PFSK-1 (cell line): ENCODE measurements around the gene ULK4.

Source experiments
- FOXP2 ChIP-seq: optimal IDR thresholded peaks from 2 replicates; pipeline ENCODE3; 2011; ENCODE audit warnings: borderline replicate concordance, control low read depth, inconsistent platforms; ENCODE audit not compliant: insufficient read depth; ENCODE audit errors: extremely low read length, extremely low read depth
- POLR2AphosphoS5 ChIP-seq: IDR thresholded peaks from 2 replicates; pipeline ENCODE4 v1.6.1; 2012; ENCODE audit warnings: low read depth, mild to moderate bottlenecking, control low read depth, low read length, moderate library complexity
- REST ChIP-seq, 2 experiments: IDR thresholded peaks; 2 replicates each; pipeline versions ENCODE4 v1.6.1 to v1.8.0; 2011 to 2012; ENCODE audit warnings: low read depth in 2 of 2, low read length in 2 of 2, control low read depth in 1 of 2, inconsistent platforms in 1 of 2, mild to moderate bottlenecking in 1 of 2, moderate library complexity in 1 of 2; ENCODE audit not compliant: insufficient read depth in 1 of 2
- SIN3A ChIP-seq: IDR thresholded peaks from 2 replicates; pipeline ENCODE4 v1.6.1; 2012; ENCODE audit warnings: mild to moderate bottlenecking, low read length, moderate library complexity, borderline replicate concordance; ENCODE audit not compliant: insufficient read depth
- TAF1 ChIP-seq: IDR thresholded peaks from 2 replicates; pipeline ENCODE4 v1.6.1; 2012; ENCODE audit warnings: low read length, control low read depth, borderline replicate concordance; ENCODE audit not compliant: insufficient read depth

Gene ULK4

GRCh38 chr3:41200669-41201021 is 761.3 kb downstream of the ULK4 start:
- TF ChIP-seq TAF1 (no peak), REST (IDR thresholded peaks at IDR 0.05; ENCODE audit: insufficient read depth in 1 of 2, low read depth in 2 of 2, low read length in 2 of 2) (no peak), POLR2AphosphoS5 (no peak), SIN3A (no peak), FOXP2 (no peak)

GRCh38 chr3:41199866-41200668 is 761.8 kb downstream of the ULK4 start:
- no peak for TF ChIP-seq POLR2AphosphoS5
- TF ChIP-seq FOXP2, result no peak
- no peak for TF ChIP-seq SIN3A
- TF ChIP-seq REST (IDR thresholded peaks at IDR 0.05; ENCODE audit: insufficient read depth in 1 of 2, low read depth in 2 of 2, low read length in 2 of 2), result no peak
- no peak for TF ChIP-seq TAF1

GRCh38 chr3:41198950-41199865 is 762.7 kb downstream of the ULK4 start, which contains the start of gene CTNNB1:
TSS of gene CTNNB1 (plus strand) at chr3:41199505. CDS start at chr3:41224069, 24,564 bp downstream.
- TF ChIP-seq SIN3A, result no peak
- peak; percentile 15 to 50; a peak in 1 of 4 replicates for TF ChIP-seq REST (IDR thresholded peaks at IDR 0.05; ENCODE audit: insufficient read depth in 1 of 2, low read depth in 2 of 2, low read length in 2 of 2)
- TF ChIP-seq FOXP2, result peak; percentile 74
- peak; percentile 98 for TF ChIP-seq TAF1
- peak; percentile 94 for TF ChIP-seq POLR2AphosphoS5

GRCh38 chr3:41198526-41198925 is 763.4 kb downstream of the ULK4 start:
- TF ChIP-seq SIN3A (no peak), POLR2AphosphoS5 (no peak), TAF1 (no peak), REST (IDR thresholded peaks at IDR 0.05; ENCODE audit: insufficient read depth in 1 of 2, low read depth in 2 of 2, low read length in 2 of 2) (no peak)
